C4-2B (cell line): ENCODE results near the gene LRTM2.
A peak's percentile ranks its signal among the peaks of the same experiment; 100 is the strongest.

ENCODE experiments used
- H3K27ac ChIP-seq: fragments of 450-650 bp; 2 replicates; pipeline ENCODE4 v1.5.1; 2017
- CTCF ChIP-seq: fragments of 450-650 bp; conservative IDR thresholded peaks from 2 replicates; pipeline ENCODE4 v1.5.1; 2017; ENCODE audit warnings: mild to moderate bottlenecking
- ZFX ChIP-seq: fragments of 450-650 bp; IDR thresholded peaks from 2 replicates; pipeline ENCODE4 v1.6.1; 2017

LRTM2 gene

GRCh38 chr12:1795221-1795784 is 25.1 kb upstream of the LRTM2 start:
- TF ChIP-seq ZFX (no peak), CTCF (no peak)
- H3K27ac ChIP-seq, result peak overlapping the region; percentile 47

GRCh38 chr12:1795785-1796514 is 24.4 kb upstream of the LRTM2 start:
- peak overlapping the region; percentile 47 for H3K27ac ChIP-seq
- TF ChIP-seq CTCF (peak; percentile 99), ZFX (no peak)

GRCh38 chr12:1796515-1797010 is 23.8 kb upstream of the LRTM2 start:
- no peak for TF ChIP-seq CTCF
- TF ChIP-seq ZFX, result no peak
- peak overlapping the region; percentile 47 for H3K27ac ChIP-seq

GRCh38 chr12:1797011-1797901 is 23.1 kb upstream of the LRTM2 start:
- H3K27ac ChIP-seq, result no peak overlapping the region; the same call in 1 of the 2 replicates
- no peak for TF ChIP-seq CTCF
- TF ChIP-seq ZFX, result no peak

- TF ChIP-seq ZFX (no peak), CTCF (no peak)
- no peak overlapping the region for H3K27ac ChIP-seq
Measured at GRCh38 chr12:1797991-1798640, 22.2 kb upstream of the LRTM2 start.

DNA sequence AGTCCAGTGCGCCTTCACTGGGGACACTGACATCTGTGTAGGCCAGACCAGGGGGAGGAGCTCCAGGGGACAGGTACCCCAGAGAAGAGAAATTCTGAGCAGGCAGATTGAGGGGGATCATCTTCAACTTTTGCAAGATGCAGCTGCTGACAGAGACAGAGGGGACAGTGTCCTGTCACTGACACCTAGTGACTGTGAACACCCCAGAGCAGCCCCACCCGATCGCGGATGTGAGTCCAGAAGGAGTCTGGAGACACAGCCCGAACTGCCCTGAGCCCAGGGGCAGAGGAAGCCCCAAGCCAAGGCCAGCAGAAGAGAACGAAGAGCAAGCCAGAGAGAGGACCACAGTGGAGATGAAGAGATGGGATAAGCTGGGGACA is 21.7 kb upstream of the LRTM2 start:
- no peak for TF ChIP-seq CTCF
- TF ChIP-seq ZFX, result no peak
- no peak overlapping the region for H3K27ac ChIP-seq
